ENCODE results near the gene EIF4A3.

Gene EIF4A3

GRCh38 chr17:80195141-80195540 is 48.2 kb upstream of the EIF4A3 start:
- no peak overlapping the region for H3K27ac ChIP-seq (ENCODE audit: low read depth, low read length, poor library complexity, severe bottlenecking)
- no peak overlapping the region for H2AFZ ChIP-seq (ENCODE audit: low read length)
- no peak overlapping the region for H3K4me2 ChIP-seq (ENCODE audit: low read length)
- H3K9me2 ChIP-seq (ENCODE audit: low read depth, low read length): no peaks in the 10 kb centered on the region
- no peaks in the 10 kb centered on the region for H3K9me3 ChIP-seq (ENCODE audit: low read length)
- no peak for TF ChIP-seq EZH2 (IDR thresholded peaks at IDR 0.05; ENCODE audit: borderline replicate concordance, low read length)
- TF ChIP-seq, protein P1, sequence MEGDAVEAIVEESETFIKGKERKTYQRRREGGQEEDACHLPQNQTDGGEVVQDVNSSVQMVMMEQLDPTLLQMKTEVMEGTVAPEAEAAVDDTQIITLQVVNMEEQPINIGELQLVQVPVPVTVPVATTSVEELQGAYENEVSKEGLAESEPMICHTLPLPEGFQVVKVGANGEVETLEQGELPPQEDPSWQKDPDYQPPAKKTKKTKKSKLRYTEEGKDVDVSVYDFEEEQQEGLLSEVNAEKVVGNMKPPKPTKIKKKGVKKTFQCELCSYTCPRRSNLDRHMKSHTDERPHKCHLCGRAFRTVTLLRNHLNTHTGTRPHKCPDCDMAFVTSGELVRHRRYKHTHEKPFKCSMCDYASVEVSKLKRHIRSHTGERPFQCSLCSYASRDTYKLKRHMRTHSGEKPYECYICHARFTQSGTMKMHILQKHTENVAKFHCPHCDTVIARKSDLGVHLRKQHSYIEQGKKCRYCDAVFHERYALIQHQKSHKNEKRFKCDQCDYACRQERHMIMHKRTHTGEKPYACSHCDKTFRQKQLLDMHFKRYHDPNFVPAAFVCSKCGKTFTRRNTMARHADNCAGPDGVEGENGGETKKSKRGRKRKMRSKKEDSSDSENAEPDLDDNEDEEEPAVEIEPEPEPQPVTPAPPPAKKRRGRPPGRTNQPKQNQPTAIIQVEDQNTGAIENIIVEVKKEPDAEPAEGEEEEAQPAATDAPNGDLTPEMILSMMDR (IDR thresholded peaks at IDR 0.05; ENCODE audit: low read length): no peak
- H3K27me3 ChIP-seq (ENCODE audit: insufficient read depth, low read length): peaks cover 19% of the 10 kb centered on the region; the same call in 1 of the 2 replicates
- H3K4me1 ChIP-seq (ENCODE audit: insufficient read depth, low read length, severe bottlenecking): no peaks in the 10 kb centered on the region
- no peak overlapping the region for H3K4me3 ChIP-seq (ENCODE audit: low read depth, low read length, poor library complexity, severe bottlenecking)
- no peaks in the 10 kb centered on the region for H3K36me3 ChIP-seq (ENCODE audit: insufficient read depth, low read length)
- H3F3A ChIP-seq (ENCODE audit: insufficient read depth, low read length): no peaks in the 10 kb centered on the region
- no peak overlapping the region for H3K9ac ChIP-seq (ENCODE audit: low read length)
- no peaks in the 10 kb centered on the region for H3K79me2 ChIP-seq (ENCODE audit: insufficient read depth, low read length)
- H4K20me1 ChIP-seq (ENCODE audit: insufficient read depth, low read length): no peaks in the 10 kb centered on the region

GRCh38 chr17:80191865-80192661 is 45.1 kb upstream of the EIF4A3 start:
- H3K4me2 ChIP-seq (ENCODE audit: low read length): no peak overlapping the region
- TF ChIP-seq EZH2 (IDR thresholded peaks at IDR 0.05; ENCODE audit: borderline replicate concordance, low read length): no peak
- TF ChIP-seq, protein P1 (IDR thresholded peaks at IDR 0.05; ENCODE audit: low read length): no peak

GRCh38 chr17:80191192-80191591 is 44.3 kb upstream of the EIF4A3 start:
- H3K27me3 ChIP-seq (ENCODE audit: insufficient read depth, low read length): peaks cover 19% of the 10 kb centered on the region; the same call in 1 of the 2 replicates
- H2AFZ ChIP-seq (ENCODE audit: low read length): no peak overlapping the region
- no peaks in the 10 kb centered on the region for H3K4me1 ChIP-seq (ENCODE audit: insufficient read depth, low read length, severe bottlenecking)
- H3K27ac ChIP-seq (ENCODE audit: low read depth, low read length, poor library complexity, severe bottlenecking): no peak overlapping the region
- no peaks in the 10 kb centered on the region for H4K20me1 ChIP-seq (ENCODE audit: insufficient read depth, low read length)
- no peak overlapping the region for H3K9ac ChIP-seq (ENCODE audit: low read length)
- no peaks in the 10 kb centered on the region for H3F3A ChIP-seq (ENCODE audit: insufficient read depth, low read length)
- TF ChIP-seq EZH2 (IDR thresholded peaks at IDR 0.05; ENCODE audit: borderline replicate concordance, low read length): no peak
- TF ChIP-seq, protein P1 (IDR thresholded peaks at IDR 0.05; ENCODE audit: low read length): no peak
- H3K36me3 ChIP-seq (ENCODE audit: insufficient read depth, low read length): no peaks in the 10 kb centered on the region
- H3K9me2 ChIP-seq (ENCODE audit: low read depth, low read length): no peaks in the 10 kb centered on the region
- H3K9me3 ChIP-seq (ENCODE audit: low read length): no peaks in the 10 kb centered on the region
- H3K79me2 ChIP-seq (ENCODE audit: insufficient read depth, low read length): no peaks in the 10 kb centered on the region
- no peak overlapping the region for H3K4me3 ChIP-seq (ENCODE audit: low read depth, low read length, poor library complexity, severe bottlenecking)
- H3K4me2 ChIP-seq (ENCODE audit: low read length): no peak overlapping the region

More at GRCh38 chr17:80191865-80192661, 45.1 kb upstream of the EIF4A3 start:
- no peak overlapping the region for H3K9ac ChIP-seq (ENCODE audit: low read length)
- H3K9me2 ChIP-seq (ENCODE audit: low read depth, low read length): no peaks in the 10 kb centered on the region
- H3K79me2 ChIP-seq (ENCODE audit: insufficient read depth, low read length): no peaks in the 10 kb centered on the region
- H3K27me3 ChIP-seq (ENCODE audit: insufficient read depth, low read length): peaks cover 19% of the 10 kb centered on the region; the same call in 1 of the 2 replicates
- no peaks in the 10 kb centered on the region for H3F3A ChIP-seq (ENCODE audit: insufficient read depth, low read length)
- H3K4me3 ChIP-seq (ENCODE audit: low read depth, low read length, poor library complexity, severe bottlenecking): no peak overlapping the region
- H4K20me1 ChIP-seq (ENCODE audit: insufficient read depth, low read length): no peaks in the 10 kb centered on the region
- H2AFZ ChIP-seq (ENCODE audit: low read length): no peak overlapping the region
- H3K9me3 ChIP-seq (ENCODE audit: low read length): no peaks in the 10 kb centered on the region
- H3K36me3 ChIP-seq (ENCODE audit: insufficient read depth, low read length): no peaks in the 10 kb centered on the region
- H3K4me1 ChIP-seq (ENCODE audit: insufficient read depth, low read length, severe bottlenecking): no peaks in the 10 kb centered on the region
- H3K27ac ChIP-seq (ENCODE audit: low read depth, low read length, poor library complexity, severe bottlenecking): no peak overlapping the region

Data from OCI-LY1 (cell line).